ENCODE results near the gene GUCY2D.

GUCY2D gene

DNA sequence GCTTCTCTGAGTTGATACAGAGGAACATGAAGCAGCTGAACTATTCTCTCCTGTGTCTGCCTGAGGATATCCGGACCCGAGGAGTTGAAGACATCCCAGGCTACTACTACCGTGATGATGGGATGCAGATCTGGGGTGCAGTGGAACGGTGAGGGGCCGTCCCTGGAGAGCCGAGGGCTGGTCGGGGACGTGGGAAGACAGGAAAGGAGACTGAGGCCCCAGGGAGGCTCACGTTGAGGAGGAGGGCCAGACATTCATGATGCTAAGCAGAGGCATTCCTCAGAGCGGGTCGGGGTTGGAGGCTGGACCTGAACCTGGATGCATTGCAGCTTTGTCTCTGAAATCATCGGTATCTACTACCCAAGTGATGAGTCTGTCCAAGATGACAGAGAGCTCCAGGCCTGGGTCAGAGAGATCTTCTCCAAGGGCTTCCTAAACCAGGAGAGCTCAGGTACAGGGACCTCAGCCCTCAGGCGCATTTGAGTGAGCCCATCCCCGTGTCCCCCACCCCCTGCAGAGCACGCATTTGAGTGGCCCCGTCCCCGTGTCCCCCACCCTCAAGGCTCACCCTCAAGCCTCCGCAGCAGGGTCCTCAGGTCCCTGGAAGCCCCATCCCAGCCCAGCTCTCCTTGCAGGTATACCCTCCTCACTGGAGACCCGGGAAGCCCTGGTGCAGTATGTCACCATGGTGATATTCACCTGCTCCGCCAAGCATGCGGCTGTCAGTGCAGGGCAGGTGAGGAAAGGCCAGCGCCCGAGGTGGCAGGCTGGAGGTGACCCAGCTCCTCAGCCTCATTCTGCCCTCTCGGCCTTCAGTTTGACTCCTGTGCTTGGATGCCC lies 44.7 kb downstream of the GUCY2D start:
- H3K27me3 ChIP-seq (ENCODE audit: insufficient read depth, low read length): peaks cover 42% of the 10 kb centered on the region
- H3K4me1 ChIP-seq (ENCODE audit: insufficient read depth, low read length): no peaks in the 10 kb centered on the region
- H3K36me3 ChIP-seq (ENCODE audit: insufficient read depth, low read length): no peaks in the 10 kb centered on the region
- no peak overlapping the region for H3K4me3 ChIP-seq (ENCODE audit: low read length)
- H2AFZ ChIP-seq (ENCODE audit: low read depth, low read length): no peak overlapping the region
- H3K9me3 ChIP-seq (ENCODE audit: low read length): no peaks in the 10 kb centered on the region

GRCh38 chr17:8047769-8048110 lies 45.3 kb downstream of the GUCY2D start:
- H3K9me3 ChIP-seq (ENCODE audit: low read length): no peaks in the 10 kb centered on the region
- H3K27me3 ChIP-seq (ENCODE audit: insufficient read depth, low read length): peaks cover 42% of the 10 kb centered on the region
- no peak overlapping the region for H3K4me3 ChIP-seq (ENCODE audit: low read length)
- no peaks in the 10 kb centered on the region for H3K4me1 ChIP-seq (ENCODE audit: insufficient read depth, low read length)
- no peak overlapping the region for H2AFZ ChIP-seq (ENCODE audit: low read depth, low read length)
- H3K36me3 ChIP-seq (ENCODE audit: insufficient read depth, low read length): no peaks in the 10 kb centered on the region

DNA sequence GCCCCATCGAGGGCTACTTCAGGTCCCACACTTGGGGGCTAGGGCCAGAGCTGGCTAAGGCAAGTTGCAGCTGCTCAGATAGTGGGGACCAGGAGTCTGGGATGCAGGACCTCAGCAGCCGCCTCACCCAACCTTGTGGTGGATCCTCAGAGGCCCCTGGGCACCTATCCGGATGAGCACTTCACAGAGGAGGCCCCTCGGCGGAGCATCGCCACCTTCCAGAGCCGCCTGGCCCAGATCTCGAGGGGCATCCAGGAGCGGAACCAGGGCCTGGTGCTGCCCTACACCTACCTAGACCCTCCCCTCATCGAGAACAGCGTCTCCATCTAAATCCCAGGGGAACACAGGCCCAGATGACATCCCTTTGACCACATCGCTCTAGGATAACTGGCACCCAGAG lies 45.8 kb downstream of the GUCY2D start:
- Histone ChIP-seq H3K9me3 (ENCODE audit: low read length) (no peaks in the 10 kb centered on the region), H3K4me1 (ENCODE audit: insufficient read depth, low read length) (no peaks in the 10 kb centered on the region), H3K4me3 (ENCODE audit: low read length) (no peak overlapping the region), H3K27me3 (ENCODE audit: insufficient read depth, low read length) (peaks cover 42% of the 10 kb centered on the region), H3K36me3 (ENCODE audit: insufficient read depth, low read length) (no peaks in the 10 kb centered on the region), H2AFZ (ENCODE audit: low read depth, low read length) (no peak overlapping the region)

DNA sequence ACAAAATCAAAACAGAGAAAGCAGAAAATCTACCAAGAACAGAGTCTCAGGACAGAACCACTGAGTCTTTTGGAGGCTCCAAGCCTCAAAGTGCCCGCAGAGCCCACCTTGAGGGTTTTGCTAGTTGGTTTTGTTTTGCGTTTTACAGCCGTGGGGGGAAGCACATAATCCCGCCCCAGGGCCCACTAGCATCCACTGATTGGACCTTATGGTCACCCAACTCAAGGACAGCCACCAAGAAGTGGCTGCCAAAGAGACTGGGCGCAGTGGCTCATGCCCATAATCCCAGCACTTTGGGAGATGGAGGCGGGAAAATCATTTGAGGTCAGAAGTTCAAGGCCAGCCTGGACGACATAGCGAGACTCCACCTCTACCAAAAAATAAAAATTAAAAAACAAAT lies 46.3 kb downstream of the GUCY2D start:
- Histone ChIP-seq H3K4me3 (ENCODE audit: low read length) (no peak overlapping the region), H2AFZ (ENCODE audit: low read depth, low read length) (no peak overlapping the region), H3K4me1 (ENCODE audit: insufficient read depth, low read length) (no peaks in the 10 kb centered on the region), H3K27me3 (ENCODE audit: insufficient read depth, low read length) (peaks cover 42% of the 10 kb centered on the region), H3K36me3 (ENCODE audit: insufficient read depth, low read length) (no peaks in the 10 kb centered on the region), H3K9me3 (ENCODE audit: low read length) (no peaks in the 10 kb centered on the region)

GRCh38 chr17:8051831-8052230 lies 49.4 kb downstream of the GUCY2D start:
- H3K4me3 ChIP-seq (ENCODE audit: low read length): no peak overlapping the region
- no peaks in the 10 kb centered on the region for H3K36me3 ChIP-seq (ENCODE audit: insufficient read depth, low read length)
- H3K27me3 ChIP-seq (ENCODE audit: insufficient read depth, low read length): peaks cover 27% of the 10 kb centered on the region
- no peaks in the 10 kb centered on the region for H3K4me1 ChIP-seq (ENCODE audit: insufficient read depth, low read length)
- H2AFZ ChIP-seq (ENCODE audit: low read depth, low read length): no peak overlapping the region
- no peaks in the 10 kb centered on the region for H3K9me3 ChIP-seq (ENCODE audit: low read length)

GRCh38 chr17:8052256-8053252 lies 50.1 kb downstream of the GUCY2D start:
- Histone ChIP-seq H3K9me3 (ENCODE audit: low read length) (no peaks in the 10 kb centered on the region), H3K36me3 (ENCODE audit: insufficient read depth, low read length) (no peaks in the 10 kb centered on the region), H3K27me3 (ENCODE audit: insufficient read depth, low read length) (peaks cover 22% of the 10 kb centered on the region)

DNA sequence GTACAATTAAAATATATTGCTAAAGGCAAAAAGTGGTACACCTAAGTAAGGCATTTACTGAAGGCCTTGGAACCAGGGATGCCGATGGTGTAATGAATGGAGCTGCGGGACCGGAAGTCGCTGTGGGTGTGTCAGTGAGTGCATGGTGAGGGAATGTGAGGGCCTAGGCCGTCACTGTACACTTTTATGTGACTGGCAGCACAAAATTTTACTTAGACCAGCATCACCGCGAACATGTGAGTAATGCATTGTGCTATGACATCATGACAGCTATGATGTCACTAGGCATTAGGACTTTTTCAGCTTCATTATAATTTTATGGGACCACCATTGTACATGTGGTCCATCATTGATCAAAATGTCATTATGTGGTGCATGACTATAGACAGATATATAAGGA lies 51.2 kb downstream of the GUCY2D start:
- Histone ChIP-seq H3K4me3 (ENCODE audit: low read length) (no peak overlapping the region), H2AFZ (ENCODE audit: low read depth, low read length) (no peak overlapping the region), H3K36me3 (ENCODE audit: insufficient read depth, low read length) (no peaks in the 10 kb centered on the region), H3K9me3 (ENCODE audit: low read length) (no peaks in the 10 kb centered on the region), H3K4me1 (ENCODE audit: insufficient read depth, low read length) (no peaks in the 10 kb centered on the region), H3K27me3 (ENCODE audit: insufficient read depth, low read length) (peaks cover 13% of the 10 kb centered on the region)

More at GRCh38 chr17:8052256-8053252, 50.1 kb downstream of the GUCY2D start:
- no peaks in the 10 kb centered on the region for H3K4me1 ChIP-seq (ENCODE audit: insufficient read depth, low read length)
- no peak overlapping the region for H2AFZ ChIP-seq (ENCODE audit: low read depth, low read length)
- no peak overlapping the region for H3K4me3 ChIP-seq (ENCODE audit: low read length)

GRCh38 chr17:8055851-8056231 lies 53.4 kb downstream of the GUCY2D start:
- Histone ChIP-seq H3K27me3 (ENCODE audit: insufficient read depth, low read length) (peaks cover 31% of the 10 kb centered on the region), H3K36me3 (ENCODE audit: insufficient read depth, low read length) (no peaks in the 10 kb centered on the region), H3K4me3 (ENCODE audit: low read length) (no peak overlapping the region), H2AFZ (ENCODE audit: low read depth, low read length) (no peak overlapping the region), H3K4me1 (ENCODE audit: insufficient read depth, low read length) (no peaks in the 10 kb centered on the region), H3K9me3 (ENCODE audit: low read length) (no peaks in the 10 kb centered on the region)

DNA sequence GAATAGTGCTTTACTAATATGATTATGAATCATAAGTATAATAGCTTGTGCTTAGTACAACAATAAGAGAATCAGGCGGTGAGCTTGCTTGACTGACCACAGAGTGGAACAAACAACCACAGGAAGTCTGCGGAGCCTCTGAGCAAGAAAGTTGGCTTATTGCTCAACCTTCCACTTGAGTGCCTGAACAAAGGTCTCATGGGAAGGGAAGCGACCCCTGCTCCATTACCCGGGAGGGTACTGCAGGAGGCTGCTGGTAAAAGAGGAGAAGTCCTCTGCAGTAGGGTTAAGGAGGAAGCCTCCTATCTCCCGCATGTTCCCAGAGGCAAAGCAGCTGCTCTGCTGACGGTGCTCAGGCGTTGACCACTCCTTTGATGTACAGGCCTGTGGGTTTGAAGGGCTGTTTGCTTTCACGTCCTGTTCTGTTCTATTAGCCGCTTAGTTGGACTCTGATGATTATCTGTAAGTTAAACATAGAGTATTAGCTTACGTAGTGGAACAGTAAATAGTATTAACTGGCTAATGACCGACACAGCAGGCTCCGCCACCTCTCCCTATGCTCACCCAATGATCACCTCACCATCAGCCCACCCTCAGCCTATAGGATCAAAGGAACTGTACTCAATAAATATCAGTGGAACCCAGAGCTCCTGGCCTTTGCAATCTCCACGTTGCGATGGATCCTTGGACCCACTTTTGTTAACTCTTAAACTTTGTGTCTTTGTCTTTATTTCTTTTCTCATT lies 54.0 kb downstream of the GUCY2D start:
- no peak overlapping the region for H3K4me3 ChIP-seq (ENCODE audit: low read length)
- no peak overlapping the region for H2AFZ ChIP-seq (ENCODE audit: low read depth, low read length)
- no peaks in the 10 kb centered on the region for H3K4me1 ChIP-seq (ENCODE audit: insufficient read depth, low read length)
- H3K9me3 ChIP-seq (ENCODE audit: low read length): no peaks in the 10 kb centered on the region
- no peaks in the 10 kb centered on the region for H3K36me3 ChIP-seq (ENCODE audit: insufficient read depth, low read length)
- peaks cover 36% of the 10 kb centered on the region for H3K27me3 ChIP-seq (ENCODE audit: insufficient read depth, low read length)

- no peaks in the 10 kb centered on the region for H3K4me1 ChIP-seq (ENCODE audit: insufficient read depth, low read length)
- no peak overlapping the region for H2AFZ ChIP-seq (ENCODE audit: low read depth, low read length)
- peaks cover 34% of the 10 kb centered on the region for H3K27me3 ChIP-seq (ENCODE audit: insufficient read depth, low read length)
- no peaks in the 10 kb centered on the region for H3K9me3 ChIP-seq (ENCODE audit: low read length)
- H3K4me3 ChIP-seq (ENCODE audit: low read length): no peak overlapping the region
- H3K36me3 ChIP-seq (ENCODE audit: insufficient read depth, low read length): no peaks in the 10 kb centered on the region
Observed at GRCh38 chr17:8056976-8057625, 54.7 kb downstream of the GUCY2D start.

DNA sequence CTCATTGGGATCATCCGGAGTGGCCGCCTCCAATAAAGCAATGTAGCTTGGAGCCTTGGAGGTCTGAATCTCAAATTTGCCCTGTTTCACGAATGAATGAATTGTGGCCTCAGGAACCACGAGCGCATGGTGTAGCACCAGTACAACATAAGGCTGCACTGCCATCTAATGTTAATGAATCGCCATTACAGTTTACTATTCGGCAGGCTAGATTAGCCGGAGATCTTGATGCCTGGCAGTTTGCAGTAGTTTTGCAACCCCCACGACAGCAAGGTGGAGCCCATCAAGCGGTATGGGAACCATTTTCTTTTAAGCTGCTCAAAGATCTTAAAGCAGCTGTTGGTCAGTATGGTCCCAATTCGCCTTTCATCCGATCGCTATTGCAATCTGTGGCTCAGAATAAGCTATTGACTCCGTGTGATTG lies 55.3 kb downstream of the GUCY2D start:
- H3K4me3 ChIP-seq (ENCODE audit: low read length): no peak overlapping the region
- H3K4me1 ChIP-seq (ENCODE audit: insufficient read depth, low read length): no peaks in the 10 kb centered on the region
- H3K9me3 ChIP-seq (ENCODE audit: low read length): no peaks in the 10 kb centered on the region
- peaks cover 39% of the 10 kb centered on the region for H3K27me3 ChIP-seq (ENCODE audit: insufficient read depth, low read length)
- no peaks in the 10 kb centered on the region for H3K36me3 ChIP-seq (ENCODE audit: insufficient read depth, low read length)
- no peak overlapping the region for H2AFZ ChIP-seq (ENCODE audit: low read depth, low read length)

DNA sequence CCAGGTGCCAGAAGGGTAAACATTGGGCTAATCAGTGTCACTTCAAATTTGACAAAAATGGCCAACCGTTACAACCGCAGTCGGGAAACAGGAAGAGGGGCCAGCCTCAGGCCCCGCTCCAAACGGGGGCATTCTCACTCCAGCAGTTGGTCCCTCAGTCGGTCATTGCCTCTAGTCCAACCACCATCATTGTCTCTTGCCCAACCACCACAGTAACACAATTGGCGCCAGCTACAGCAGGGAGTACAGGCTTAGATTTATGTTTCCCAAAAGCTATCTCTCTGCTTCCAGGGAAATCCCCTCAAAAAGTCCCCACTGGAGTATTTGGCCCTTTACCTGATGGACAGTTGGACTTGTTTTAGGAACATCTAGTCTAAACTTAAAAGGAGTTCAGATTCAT lies 56.7 kb downstream of the GUCY2D start:
- peaks cover 49% of the 10 kb centered on the region for H3K27me3 ChIP-seq (ENCODE audit: insufficient read depth, low read length)
- no peaks in the 10 kb centered on the region for H3K36me3 ChIP-seq (ENCODE audit: insufficient read depth, low read length)
- H3K4me1 ChIP-seq (ENCODE audit: insufficient read depth, low read length): no peaks in the 10 kb centered on the region
- no peaks in the 10 kb centered on the region for H3K9me3 ChIP-seq (ENCODE audit: low read length)
- no peak overlapping the region for H3K4me3 ChIP-seq (ENCODE audit: low read length)
- no peak overlapping the region for H2AFZ ChIP-seq (ENCODE audit: low read depth, low read length)

Data from neuron (in vitro differentiated cells).